GM19372 (cell line): ENCODE data around the gene SNAP91.
"Not testable (repeated sequence)": the region's sequence is repeated elsewhere in the genome, so short reads cannot be mapped to it uniquely, and the experiment has no call there.

ENCODE experiments used
- ATAC-seq: cut with Tn5 transposase; IDR thresholded peaks from one replicate; pipeline ENCODE4 v1.9.1; 2021; ENCODE audit warnings: mild to moderate bottlenecking, low read depth, moderate library complexity; ENCODE audit not compliant: unreplicated experiment

The SNAP91 gene

DNA sequence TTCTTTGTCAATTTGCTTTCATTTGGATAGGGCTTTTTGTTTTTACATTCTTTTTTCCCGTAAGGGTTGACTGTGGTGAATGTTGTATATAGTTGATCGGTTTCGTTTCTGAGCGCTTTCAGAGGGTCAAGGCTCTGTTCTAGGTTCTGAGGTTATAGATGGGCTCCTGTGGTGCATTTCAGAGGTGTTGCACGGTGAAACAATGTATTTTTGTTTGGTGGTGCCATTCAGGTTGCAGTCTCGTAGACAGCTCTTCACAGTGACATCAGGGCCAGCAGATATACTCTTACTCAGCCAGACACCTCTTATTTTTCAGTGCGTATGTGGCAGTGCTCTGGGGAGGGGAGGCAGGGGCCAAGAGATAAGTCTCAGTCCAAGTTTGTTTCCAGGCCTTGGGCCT is 72.1 kb downstream of the SNAP91 start:
- no peak for ATAC-seq

DNA sequence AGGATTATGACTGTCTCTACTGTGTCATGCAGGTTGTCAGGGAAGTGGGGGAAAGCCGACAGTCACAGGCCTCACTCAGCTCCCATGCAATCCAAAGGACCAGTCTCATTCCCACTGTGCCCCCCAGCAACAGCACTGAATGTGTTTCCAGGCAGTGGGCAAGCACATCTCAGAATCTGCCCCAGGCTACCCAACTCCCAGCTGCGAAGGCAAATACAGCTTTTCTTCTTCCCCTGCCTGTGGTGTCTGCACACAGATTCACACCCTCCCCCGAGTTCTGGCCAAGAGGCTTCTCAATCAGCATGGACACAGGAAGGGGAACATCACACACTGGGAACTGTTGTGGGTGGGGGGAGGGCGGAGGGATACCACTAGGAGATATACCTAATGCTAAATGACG is 75.3 kb downstream of the SNAP91 start:
- no peak for ATAC-seq

DNA sequence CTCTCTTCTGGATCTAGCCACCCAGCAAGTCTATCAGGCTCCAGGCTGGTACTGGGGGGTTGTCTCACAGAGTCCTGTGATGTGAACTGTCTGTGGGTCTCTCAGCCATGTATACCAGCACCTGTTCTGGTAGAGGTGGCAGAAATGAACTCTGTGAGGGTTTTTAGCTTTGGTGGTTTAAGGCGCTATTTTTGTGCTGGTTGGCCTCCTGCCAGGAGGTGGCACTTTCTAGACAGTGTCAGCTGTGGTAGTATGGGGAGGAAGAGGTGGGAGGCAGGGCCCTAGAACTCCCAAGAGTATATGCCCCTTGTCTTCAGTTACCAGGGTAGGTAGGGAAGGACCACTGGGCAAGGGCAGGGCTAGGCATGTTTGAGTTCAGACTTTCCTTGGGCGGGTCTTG is 75.8 kb downstream of the SNAP91 start:
- ATAC-seq, result no peak

DNA sequence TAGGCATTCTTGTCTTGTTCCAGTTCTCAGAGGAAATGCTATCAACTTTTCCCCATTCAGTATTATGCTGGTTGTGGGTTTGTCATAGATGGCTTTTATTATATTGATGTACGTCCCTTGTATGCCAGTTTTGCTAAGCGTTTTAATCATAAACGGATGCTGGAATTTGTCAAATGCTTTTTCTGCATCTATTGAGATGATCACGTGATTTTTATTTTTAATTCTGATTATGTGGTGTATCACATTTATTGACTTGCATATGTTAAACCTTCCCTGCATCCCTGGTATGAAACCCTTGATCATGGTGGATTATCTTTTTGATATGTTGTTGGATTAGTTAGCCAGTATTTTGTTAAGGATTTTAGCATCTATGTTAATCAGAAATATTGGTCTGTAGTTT is 79.0 kb downstream of the SNAP91 start:
- ATAC-seq, result not testable (repeated sequence)

DNA sequence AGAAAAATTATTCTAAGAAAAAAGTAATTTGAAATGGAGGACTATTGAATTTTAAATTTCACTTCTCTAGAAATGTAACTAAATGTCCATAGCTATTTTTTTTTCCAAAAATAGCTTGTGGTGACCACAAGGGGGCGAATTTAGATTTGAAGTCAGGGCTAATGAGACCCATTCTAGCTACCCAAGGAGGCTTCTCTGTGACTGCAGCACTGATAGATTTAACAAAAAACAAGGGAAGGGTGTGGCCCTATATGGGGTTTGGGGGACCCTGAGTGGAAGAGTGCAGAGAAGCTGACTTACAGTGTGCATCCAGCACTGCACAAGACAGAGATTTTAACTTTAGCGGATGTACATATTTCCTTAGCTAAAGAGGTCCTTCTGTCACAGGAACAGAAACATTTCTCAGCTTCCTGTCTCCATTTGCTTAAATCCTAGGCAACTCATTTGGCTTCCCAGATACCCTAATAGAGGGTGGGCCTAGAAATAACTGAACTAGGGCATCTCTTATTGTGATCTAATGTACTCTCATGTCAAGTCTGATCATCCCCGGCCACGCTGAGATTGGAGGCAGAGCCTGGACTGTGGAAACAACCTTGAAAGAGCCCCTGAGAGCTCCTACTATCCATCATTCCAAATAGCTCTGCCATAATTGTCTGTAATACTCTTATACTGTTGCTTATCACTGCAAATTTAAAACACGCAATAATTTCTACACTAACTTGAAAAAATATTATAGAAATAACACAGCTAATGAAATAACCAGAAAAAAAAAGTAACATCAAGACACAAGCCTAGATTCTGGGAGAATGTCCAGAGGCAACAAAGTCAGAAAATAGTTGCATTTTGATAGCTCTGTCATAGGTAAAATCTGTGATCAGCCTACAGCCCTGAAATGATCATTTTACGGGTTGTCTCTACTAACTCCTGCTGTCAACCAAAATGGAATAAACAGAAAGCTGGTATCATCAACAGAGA is 93.6 kb downstream of the SNAP91 start:
- ATAC-seq, result peak; percentile 65

DNA sequence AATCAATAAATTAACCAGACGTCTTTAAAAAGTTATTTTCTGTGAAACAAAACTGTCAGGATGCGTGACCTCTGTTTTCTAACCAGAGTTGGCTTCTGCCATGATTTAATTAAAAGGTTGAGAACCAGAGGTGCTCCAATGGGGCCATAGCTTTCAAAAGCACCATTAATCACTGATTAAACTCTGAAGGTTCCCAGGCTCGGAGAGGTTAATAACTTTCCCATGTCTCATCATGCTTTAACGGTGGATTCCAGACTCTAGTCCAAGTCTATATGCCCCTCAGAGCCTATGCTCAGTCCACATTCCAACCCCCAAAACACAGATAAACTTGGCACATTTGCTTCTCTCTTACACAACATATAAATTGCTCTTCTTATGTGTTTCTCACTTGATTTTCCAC is 95.5 kb downstream of the SNAP91 start:
- no peak for ATAC-seq

DNA sequence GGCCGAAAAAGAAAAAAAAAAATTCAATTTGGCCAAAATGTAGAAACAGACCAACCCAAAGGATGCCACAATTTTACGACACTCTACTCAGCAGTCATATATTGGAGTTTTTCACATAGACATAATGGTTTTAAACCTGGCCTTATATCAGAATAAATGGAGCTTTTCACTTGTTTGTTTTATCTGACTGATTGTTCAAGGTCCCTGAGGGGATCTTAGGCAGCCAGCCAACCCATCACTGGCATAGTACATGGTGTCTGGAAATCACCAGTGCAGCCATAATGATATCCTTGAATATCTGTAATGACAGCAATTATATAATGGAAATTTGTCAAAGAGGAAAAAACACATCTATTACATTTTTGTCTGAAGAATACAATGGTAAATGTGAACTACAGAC is 99.7 kb downstream of the SNAP91 start:
- ATAC-seq, result no peak

DNA sequence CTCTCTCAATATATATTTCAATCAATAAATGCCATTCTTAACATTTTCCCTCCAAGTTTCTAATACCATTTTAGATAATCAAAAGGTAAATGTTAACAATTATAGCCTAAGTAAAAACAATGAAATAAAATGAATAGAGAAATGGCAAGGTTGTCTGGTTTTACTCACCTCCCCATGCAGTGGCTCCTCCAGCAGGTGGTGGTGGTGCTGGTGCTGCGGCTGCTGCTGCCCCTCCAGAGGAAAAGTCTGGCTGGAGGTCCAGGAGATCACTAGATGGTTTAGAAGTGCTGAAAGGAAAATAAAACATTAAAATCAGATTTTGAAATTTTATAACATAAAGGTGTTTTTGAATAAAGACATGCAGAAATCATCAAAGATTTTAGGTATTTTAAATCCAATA is 103.4 kb downstream of the SNAP91 start:
- ATAC-seq, result no peak

DNA sequence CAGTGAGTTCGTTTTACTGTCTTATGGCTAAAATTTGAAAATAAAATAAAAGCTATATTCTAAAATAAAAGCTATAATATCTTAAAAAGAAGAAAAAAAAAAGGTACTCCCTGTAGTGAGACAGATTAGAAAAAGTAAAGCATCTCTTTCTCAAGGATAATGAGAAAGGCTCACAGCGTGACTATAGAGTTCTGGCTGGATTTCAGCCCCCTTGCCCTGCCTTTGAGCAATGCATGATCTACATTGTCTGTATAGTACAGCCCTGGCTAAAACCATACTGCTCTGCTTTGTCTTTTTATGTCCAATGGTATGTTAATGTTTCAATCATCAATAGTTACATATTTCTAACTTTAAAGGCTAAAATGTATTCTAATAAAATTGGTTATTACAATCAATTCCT is 105.3 kb downstream of the SNAP91 start:
- no peak for ATAC-seq

DNA sequence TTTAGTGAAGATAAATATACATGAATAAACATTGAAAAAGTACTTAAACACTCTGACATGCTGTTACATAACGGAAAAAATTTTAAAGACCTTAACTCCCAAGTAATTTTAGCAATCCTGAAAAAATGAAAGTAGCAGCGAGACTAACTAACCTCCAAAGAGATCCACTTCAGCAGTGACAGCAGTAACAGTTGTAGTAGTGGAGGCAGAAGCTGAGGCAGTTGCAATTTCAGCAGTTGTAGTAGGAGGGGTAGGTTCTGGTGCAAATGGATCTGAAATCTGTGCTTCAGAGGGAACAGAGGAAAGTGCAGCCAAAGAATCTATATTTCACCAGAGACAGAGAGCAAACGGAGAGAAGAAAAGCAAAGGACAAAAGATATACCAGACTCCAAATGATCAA is 107.8 kb downstream of the SNAP91 start:
- ATAC-seq, result no peak

DNA sequence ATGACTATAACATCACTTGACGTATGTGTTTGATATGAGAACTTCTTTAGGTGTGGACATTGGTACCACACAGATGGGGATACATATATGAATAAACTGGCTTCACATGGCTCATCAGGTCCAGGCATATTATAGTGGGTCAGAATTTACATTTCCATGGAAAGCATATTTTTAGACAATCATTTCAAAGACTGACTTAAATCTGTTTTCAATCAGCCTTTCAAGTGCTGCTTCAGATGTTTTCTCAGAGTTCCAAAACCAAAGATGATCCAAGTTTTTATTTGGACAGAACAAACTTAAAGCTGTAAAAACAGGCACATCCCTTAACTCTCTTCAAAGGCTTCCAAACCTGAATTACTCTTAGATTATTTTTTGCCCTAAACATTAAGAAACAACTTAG is 108.4 kb downstream of the SNAP91 start:
- ATAC-seq, result no peak

DNA sequence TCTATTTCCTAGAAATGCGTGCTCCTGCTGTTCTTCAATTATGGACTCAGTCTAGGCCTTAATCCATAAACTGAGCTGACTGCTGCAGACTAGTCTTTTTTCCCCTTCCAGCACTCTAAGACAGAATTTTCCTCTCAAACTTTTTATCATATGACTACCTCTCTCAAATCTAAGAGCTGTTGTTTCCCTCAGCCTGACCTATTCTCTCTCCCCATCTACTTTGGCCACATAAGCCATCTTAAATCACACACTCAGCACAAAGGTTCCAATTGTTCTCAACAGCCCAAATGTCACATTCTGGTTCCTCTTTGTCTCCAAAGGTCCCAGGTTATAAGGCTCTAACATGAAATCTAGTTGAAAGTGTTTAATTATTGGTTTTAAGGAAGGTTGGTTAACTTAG is 111.4 kb downstream of the SNAP91 start:
- no peak for ATAC-seq

DNA sequence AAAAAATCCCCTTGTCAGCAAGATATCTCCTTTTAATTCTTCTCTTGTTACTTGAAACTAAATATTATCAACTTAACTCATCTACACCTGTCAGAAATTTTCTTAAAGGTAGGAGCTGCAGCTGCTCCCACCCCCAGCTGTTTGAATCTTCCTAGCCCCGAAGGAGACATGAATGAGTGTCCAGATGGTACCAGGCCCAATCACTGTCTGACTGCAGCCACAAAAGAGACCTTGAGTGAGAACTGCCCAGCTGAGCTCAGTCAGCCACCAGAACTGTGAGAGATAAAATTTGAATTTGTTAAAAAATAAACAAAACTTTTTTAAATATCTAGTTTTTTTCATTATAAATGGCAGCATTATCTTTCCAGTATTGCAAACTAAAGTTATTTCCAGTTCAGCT is 111.8 kb downstream of the SNAP91 start:
- ATAC-seq, result no peak

DNA sequence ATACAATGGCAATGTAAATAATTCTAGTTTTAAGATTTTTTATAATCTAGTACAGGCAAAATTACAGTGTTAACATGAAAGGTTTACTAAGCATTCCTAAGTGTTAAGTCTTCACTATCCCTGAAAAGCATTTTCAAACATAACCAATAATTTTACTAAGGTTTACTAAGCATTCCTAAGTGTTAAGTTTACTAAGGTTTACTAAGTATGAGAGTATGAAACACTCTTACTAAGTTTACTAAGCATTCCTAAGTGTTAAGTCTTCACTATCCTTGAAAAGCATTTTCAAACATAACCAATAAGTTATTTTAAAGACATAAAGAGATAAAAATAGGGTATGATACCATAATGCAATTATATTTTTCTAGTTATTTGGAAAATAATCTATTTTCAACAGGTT is 114.0 kb downstream of the SNAP91 start:
- no peak for ATAC-seq

DNA sequence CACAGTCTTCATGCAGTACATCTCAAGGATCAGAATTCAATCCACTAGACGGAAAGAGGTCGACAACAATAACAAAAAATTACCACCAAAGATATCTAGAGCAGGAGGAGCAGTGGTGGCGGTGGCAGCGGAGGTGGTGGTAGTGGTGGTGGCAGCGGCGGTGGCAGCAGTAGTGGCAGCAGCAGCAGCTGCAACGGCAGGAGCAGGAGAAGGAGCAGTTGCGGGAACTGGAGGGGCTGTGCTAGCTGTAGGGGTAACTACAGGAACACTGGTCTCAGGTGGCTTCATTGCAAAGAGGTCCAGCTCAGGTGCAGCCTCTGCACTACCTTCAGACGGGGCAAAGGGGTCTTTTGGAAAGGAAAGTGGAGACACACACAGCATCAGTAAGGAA is 115.5 kb downstream of the SNAP91 start:
- ATAC-seq, result no peak

DNA sequence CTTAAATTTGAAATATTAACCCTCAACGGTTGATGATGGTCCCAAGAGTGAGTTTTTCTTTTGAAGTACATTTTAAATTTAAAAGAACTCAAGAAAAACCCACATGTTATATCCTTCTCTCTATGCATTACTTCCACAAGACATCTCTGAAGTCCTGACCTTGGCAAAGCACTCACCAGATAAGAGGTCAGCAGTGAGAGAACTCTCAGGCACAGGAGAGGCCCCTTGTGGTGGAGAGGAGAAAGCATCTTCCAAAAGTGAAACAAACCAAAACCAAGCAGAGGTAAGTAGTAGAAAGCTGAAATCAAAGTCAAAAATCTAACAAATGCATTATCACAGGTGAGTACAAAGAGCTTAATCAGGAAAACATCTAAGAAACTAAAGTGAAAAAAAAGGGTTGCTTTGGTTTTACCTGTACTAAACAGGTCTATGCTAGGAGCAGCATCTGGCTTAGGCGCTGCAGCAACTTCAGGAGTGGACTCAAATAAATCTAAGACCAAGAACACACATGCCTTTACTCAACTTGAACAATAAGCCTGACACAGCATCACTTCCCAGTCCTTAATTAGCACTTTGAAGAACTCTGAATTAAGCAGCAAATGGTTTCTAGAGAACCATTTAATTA is 116.0 kb downstream of the SNAP91 start:
- ATAC-seq, result peak; percentile 96

DNA sequence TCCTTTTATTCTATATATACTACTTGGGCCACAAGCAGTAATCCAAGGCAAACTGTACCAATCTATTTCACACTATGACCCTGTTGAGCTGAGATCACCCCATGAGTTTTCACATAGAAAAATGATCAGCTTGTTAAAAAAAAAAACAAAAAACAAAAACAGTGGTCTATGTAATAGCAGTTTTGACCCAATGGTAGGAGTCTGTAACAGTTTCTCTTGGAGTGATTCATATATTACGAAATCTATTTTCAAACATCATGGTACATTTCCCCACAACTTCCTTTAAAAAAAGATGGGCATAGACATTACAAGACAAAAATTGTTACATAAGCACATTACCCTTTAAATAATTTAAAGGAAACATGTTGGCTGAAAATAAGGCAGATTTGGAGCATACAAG is 118.5 kb downstream of the SNAP91 start:
- ATAC-seq, result no peak

DNA sequence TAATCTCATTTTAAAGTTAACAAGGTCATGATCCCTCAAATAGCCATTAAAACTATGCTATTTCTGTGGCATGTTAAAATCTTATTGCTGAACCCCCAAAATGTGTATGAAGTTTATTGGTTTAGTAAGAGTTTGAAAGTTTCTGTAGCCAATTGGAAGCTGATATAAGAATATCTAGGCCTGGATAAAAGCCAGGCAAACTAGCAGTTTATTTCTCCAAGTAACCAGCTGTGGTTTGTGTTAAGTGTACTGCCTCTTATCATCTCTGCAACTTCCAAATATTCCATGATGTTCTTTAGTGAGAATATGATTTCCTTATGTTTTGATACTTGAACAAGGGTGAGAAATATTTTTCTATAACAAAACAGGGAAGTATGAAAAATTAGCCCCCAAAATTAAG is 119.8 kb downstream of the SNAP91 start:
- no peak for ATAC-seq

DNA sequence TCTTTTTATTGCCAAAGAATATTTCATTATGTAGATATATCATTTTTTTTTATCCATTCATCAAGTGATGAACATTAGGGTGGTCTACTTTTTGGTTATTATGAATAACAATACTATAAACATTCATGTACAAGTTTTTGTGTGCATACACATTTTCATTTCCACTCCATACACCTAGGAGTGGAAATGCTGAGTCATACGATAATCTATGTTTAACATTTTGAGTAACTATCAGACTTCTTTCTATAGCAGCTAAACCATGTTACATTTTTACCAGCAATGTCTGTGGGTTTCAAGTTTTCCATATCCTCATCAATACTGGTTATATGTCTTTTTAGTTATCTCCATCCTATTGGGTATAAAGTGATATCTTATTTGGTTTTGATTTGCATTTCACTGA is 130.8 kb downstream of the SNAP91 start:
- no peak for ATAC-seq

DNA sequence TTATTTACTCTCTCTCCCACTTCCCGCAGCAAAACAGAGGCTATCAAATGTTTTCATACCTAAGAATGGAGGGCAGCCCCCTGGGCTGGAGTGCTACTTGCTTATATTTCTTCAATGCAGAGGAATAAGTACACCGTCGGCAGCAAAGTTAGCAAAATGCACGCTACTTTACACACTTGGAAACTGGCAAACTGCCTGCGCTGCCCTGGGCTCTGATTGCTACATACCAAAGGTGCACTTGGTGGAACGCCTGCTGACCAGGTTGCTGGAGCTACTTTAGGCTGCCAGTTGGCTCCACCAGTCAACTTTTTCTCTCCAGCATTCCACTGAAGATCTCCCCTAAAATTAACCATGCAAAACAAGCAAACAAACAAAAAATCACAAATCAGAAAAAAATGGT is 134.1 kb downstream of the SNAP91 start:
- no peak for ATAC-seq

DNA sequence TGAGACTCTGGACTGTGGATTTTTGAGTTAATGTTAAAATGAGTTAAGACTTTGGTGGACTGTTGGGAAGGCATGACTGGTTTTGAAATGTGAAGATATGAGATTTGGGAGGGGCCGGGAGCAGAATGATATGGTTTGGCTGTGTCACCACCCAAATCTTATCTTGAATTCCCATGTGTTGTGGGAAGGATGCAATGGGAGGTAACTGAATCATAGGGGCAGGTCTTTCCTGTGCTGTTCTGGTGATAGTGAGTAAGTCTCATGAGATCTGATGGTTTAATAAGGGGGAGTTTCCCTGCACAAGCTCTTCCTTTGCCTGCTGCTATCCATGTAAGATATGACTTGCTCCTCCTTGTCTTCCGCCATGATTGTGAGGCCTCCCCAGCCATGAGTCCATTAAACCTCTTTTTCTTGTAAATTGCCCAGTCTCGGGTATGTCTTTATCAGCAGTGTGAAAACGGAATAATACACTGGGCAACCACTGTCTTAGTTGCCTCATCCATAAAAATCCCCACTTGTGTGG is 137.2 kb downstream of the SNAP91 start:
- not testable (repeated sequence) for ATAC-seq

DNA sequence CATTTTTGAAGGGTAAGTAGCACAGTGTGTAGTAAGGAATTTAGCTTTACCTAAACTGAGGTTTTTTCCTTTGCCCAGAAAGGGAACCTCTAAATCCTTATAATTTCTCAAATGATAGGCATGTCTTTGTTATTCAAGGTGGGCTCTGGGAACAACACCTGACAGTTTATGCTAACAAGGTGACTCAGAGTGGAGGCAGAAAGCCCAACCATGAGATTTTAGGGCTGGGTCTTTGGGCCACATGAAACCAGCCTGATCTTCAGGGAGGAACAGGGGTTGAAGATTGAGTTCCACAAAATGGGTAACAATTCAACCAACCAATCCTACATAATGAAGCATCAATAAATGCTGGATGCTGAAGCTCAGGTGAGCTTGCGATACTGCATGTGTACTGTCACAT is 149.9 kb downstream of the SNAP91 start:
- no peak for ATAC-seq
